Lower lobe of right lung (tissue), 1 donor: Measurements from ENCODE around the gene IL22. TPM values are rescaled to one million over a fixed set of nuclear protein-coding genes. Genes with fewer than 3 reads are reported as not detected.

Experiments
- total RNA-seq: library from RNA; stranded (reverse); fragmentation: NEBNext Ultra II Directional; extraction: Animal tissue kit (Norgen Biotek cat#: 25700); gene quantifications from one replicate; pipeline ENCODE4 v1.2.1, GENCODE V29; 2021
- donor health status: DM: no; HTN: yes; CAD: no; lungs with severe emphysema.

IL22 gene
- total RNA-seq, 1 donor from 2014 or later, result not detected

Other genes starting within 250 kb of the IL22 start
- gene IFNG, start 93.9 kb downstream of the IL22 start, total RNA-seq, result not detected
- gene IL26, start 27.8 kb downstream of the IL22 start, total RNA-seq, result not detected
- gene MDM1, start 78.8 kb upstream of the IL22 start, total RNA-seq, result 13.8 TPM